Activated naive CD8-positive, alpha-beta T cell treated with anti-CD3 and anti-CD28 coated beads, Interleukin-2, amount 50 U/mL, for 16 hours (primary cell): ENCODE results near the gene TMOD4.

Source experiments
- DNase-seq: peaks from one replicate; pipeline ENCODE4 v3.0.0-alpha.2; 2020; ENCODE audit warnings: low read depth, low spot score

TMOD4 gene

GRCh38 chr1:151142411-151143056, 33.2 kb downstream of the TMOD4 start:
- DNase-seq = no peak

GRCh38 chr1:151137789-151138188, 38.0 kb downstream of the TMOD4 start:
- no peak for DNase-seq

- DNase-seq = no peak
These were observed 40.1 kb downstream of the TMOD4 start for GRCh38 chr1:151135433-151136385.

GRCh38 chr1:151134991-151135390, 40.8 kb downstream of the TMOD4 start:
- DNase-seq = no peak

GRCh38 chr1:151134396-151134795, 41.4 kb downstream of the TMOD4 start:
- no peak for DNase-seq

GRCh38 chr1:151133018-151133806, 42.6 kb downstream of the TMOD4 start:
- DNase-seq = no peak

GRCh38 chr1:151132335-151133017, 43.3 kb downstream of the TMOD4 start:
- DNase-seq = no peak

- DNase-seq = no peak
These were observed 44.0 kb downstream of the TMOD4 start for GRCh38 chr1:151131701-151132334.

GRCh38 chr1:151130987-151131586, 44.7 kb downstream of the TMOD4 start:
- peak; percentile 87 for DNase-seq

GRCh38 chr1:151128800-151129199, 47.0 kb downstream of the TMOD4 start:
- no peak for DNase-seq

- DNase-seq = no peak
These were observed 50.9 kb downstream of the TMOD4 start for GRCh38 chr1:151124763-151125403.
